ENCODE results near the gene IGFL2.

The IGFL2 gene

DNA sequence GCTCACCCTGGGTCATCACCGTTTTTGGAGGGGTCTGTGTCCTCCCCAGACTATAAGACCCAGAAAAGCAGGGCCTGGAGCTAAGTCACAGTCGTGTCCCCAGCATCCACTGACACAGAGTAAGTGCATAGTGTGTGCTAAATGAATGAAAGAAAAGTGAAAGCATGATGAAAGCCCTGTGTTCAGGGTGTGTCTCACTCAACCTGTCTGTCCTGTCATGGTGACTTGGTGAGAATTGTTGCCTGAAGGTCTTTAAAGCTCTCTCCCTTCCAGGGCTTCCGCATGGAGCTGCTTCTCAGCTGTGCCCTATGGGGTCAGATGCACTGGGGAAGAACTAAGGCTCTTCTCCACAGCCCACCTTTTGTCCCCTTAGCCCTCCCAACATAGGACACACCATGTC, 61.0 kb downstream of the IGFL2 start:
- no peak for DNase-seq

DNA sequence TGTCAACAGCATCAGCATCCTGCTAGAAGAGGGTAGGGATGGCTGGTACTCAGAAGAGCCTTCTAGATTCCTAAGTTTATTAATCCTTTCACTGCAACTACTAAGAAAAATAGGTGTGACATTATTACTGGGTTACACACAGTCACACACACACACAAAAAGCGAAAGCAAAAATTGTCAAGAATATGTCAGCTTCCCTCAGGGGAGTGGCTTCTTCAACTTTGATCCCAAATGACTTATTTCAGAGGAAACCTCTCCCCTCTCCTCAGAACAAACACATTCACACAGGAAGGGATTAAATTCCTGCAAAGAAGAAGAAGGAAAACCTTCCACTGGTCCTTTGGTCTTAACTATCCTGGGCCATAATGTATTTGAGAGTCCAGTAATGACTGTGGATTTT, 61.4 kb downstream of the IGFL2 start:
- DNase-seq: no peak

DNA sequence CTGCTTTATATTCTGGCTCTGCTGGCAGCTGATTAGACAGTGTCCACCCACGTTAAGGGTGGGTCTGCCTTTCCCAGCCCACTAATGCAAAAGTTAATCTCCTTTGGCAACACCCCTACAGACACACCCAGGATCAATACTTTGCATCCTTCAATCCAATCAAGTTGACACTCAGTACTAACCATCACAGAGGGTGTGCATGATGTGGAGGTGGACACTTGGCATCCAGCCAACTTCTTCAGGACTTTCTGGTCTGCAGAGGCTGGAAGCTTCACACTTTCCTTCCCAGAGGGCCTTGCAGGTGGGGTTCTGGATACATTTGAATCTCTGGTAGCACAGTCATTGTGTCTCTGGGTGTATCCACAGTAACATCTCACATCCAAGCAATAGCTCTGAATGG, 62.6 kb downstream of the IGFL2 start:
- DNase-seq: no peak

All from C1 segment of cervical spinal cord (tissue), 14 donors.